GM19035 (cell line): Measurements from ENCODE around the gene ASCC2.
A peak's percentile ranks its signal among the peaks of the same experiment; 100 is the strongest.

ENCODE experiments used
- ATAC-seq: cut with Tn5 transposase; IDR thresholded peaks from one replicate; pipeline ENCODE4 v1.9.1; 2021; ENCODE audit not compliant: unreplicated experiment

ASCC2 gene

GRCh38 chr22:29788339-29789279, 49.5 kb downstream of the ASCC2 start:
- no peak for ATAC-seq

GRCh38 chr22:29787371-29787980, 50.6 kb downstream of the ASCC2 start:
- ATAC-seq, result no peak

GRCh38 chr22:29786031-29786430, 52.0 kb downstream of the ASCC2 start:
- no peak for ATAC-seq

GRCh38 chr22:29784451-29785361, 53.4 kb downstream of the ASCC2 start:
- no peak for ATAC-seq

GRCh38 chr22:29782061-29782845, 55.8 kb downstream of the ASCC2 start:
- ATAC-seq, result no peak

GRCh38 chr22:29780748-29781676, 57.1 kb downstream of the ASCC2 start:
- ATAC-seq, result no peak

- ATAC-seq, result no peak
These were observed 57.9 kb downstream of the ASCC2 start for GRCh38 chr22:29780220-29780619.

GRCh38 chr22:29773233-29773632, 64.8 kb downstream of the ASCC2 start:
- ATAC-seq, result no peak

GRCh38 chr22:29772170-29772641, 65.9 kb downstream of the ASCC2 start:
- no peak for ATAC-seq

GRCh38 chr22:29769723-29770321, 68.3 kb downstream of the ASCC2 start:
- ATAC-seq, result no peak

GRCh38 chr22:29768052-29768693, 69.9 kb downstream of the ASCC2 start:
- ATAC-seq, result no peak

GRCh38 chr22:29767171-29768051, 70.7 kb downstream of the ASCC2 start, which contains the start of gene UQCR10:
UQCR10 (plus strand) TSS chr22:29767369; CDS start chr22:29767399, 30 bp downstream.
- ATAC-seq, result peak; percentile 77

GRCh38 chr22:29766632-29767170, 71.4 kb downstream of the ASCC2 start, which contains the start of gene ZMAT5:
ZMAT5 (minus strand) TSS chr22:29767007; CDS start chr22:29748544, 18,463 bp downstream.
- ATAC-seq, result peak; percentile 87

GRCh38 chr22:29765905-29766631, 72.0 kb downstream of the ASCC2 start:
- ATAC-seq, result peak; percentile 6

GRCh38 chr22:29762263-29762662, 75.8 kb downstream of the ASCC2 start:
- no peak for ATAC-seq

GRCh38 chr22:29758959-29759358, 79.1 kb downstream of the ASCC2 start:
- no peak for ATAC-seq
